ENCODE data around the gene PDK1. TPM values are rescaled to one million over a fixed set of nuclear protein-coding genes. Genes with fewer than 3 reads are reported as not detected.

PDK1 gene
- polyA plus RNA-seq, 3 donors, result 9.9 to 12.6 (median 10.4) TPM

DNA sequence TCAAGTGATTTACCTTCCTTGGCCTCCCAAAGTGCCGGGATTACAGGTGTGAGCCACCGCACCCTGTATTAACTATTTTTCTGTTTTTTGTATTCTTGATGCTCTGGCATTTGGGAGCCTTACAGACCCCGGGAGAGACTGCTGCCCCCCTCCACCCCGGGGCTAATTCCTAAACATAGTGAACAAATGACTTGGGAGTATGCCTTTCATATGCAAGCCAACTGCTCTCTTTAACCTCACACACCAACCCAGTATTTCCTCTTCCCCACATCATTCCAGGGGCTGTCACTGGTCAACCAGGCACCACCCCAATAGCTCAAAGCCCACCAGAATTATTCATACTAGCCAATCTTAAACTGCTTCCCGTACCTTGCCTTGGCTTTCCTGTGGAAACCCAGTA is 79.7 kb downstream of the PDK1 start:
- DNase-seq (ENCODE audit: low read depth in 3 of 3, low spot score in 2 of 3), result no peak

DNA sequence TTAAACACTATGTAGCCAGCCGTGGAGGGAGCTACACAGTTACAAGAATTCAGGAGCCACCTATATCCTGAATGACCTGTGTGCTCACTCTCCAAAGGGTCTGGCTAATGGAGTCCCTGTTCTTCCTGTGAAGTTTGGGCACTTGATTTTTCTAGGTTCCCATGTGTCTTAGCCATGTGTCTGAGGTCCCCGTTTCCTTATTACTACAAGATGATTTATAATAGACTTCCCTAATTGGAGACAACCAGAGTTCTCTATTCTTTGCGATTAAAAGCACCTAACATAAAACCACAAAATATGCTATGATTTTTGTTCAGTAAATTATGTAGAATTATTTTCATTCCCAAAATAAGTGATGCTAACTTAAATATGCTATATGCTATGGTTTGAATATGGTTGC is 83.4 kb downstream of the PDK1 start:
- no peak for DNase-seq (ENCODE audit: low read depth in 3 of 3, low spot score in 2 of 3)

- DNase-seq (ENCODE audit: low read depth in 3 of 3, low spot score in 2 of 3), result no peak
Observed at GRCh38 chr2:172639823-172640222, 83.9 kb downstream of the PDK1 start.

GRCh38 chr2:172640389-172640788 is 84.5 kb downstream of the PDK1 start:
- no peak for DNase-seq (ENCODE audit: low read depth in 3 of 3, low spot score in 2 of 3)

DNA sequence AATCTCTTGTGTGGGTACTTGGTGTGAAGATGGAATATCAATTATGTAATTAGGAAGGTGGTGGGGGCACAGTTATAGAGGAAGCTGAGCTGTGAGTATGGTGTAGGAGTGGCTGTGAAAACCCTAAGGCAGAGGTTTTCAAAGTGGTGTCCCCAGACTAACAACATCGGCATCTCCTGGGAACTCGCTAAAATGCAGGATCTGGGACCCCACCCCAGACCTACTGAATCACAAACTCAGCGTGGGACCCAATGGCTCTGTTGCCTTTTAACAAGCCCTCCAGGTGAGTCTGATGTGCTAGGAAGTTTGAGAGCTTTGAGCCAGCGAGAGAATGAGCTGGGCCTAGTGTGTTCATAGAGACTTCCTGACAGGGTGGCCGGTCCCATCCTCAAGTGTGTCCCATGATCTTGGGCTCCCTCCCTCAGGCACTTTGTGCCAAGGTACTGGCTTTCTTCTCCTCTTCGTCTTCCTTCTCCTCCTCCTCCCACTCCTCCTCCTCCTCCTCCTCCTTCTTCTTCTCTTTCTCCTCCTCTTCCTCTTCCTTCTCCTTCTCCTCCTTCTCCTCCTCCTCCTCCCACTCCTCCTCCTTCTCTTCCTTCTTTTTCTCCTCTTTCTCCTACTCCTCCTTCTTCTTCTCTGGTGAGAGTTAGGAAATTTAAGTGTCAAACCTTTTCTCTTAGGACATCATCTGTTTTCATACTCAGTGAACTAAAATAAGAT is 86.6 kb downstream of the PDK1 start:
- no peak for DNase-seq (ENCODE audit: low read depth in 3 of 3, low spot score in 2 of 3)

DNA sequence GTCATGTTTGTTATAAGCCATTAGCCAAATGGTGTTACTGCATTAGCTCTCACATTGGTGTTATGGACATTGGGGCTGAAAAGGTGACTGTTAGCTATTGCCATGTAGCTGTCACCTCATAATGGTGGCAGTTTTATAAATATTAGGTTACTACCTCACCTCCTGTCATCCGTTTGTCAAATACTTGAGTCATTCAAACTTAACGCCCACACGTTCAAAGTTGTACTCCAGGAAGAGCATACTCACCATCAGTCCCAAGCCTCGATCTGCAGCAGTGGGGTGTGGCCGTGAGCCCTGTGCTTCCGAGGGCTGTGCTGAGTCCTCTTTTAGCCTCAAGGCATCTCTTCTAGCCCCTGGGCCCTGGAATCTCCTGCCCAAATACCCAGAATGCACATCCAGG is 87.3 kb downstream of the PDK1 start:
- DNase-seq (ENCODE audit: low read depth in 3 of 3, low spot score in 2 of 3), result no peak

DNA sequence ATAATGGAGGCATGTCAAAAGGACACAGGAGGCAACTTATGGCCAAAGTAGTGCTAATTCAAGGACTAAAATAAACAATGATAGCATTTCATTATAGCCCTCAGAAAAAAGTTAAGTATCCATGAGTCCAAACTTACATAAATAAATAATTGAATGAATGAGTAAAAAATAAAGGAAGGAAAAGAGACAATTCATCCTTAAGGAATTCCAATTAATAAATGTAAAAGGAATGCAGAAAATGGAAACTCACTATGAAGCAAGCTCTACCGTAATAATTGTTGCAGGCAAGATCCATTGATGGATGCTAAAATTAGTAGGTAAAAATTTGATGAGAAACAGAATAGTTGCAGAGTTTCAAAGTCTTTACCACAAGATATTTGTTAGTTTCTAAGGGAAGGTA is 91.5 kb downstream of the PDK1 start:
- no peak for DNase-seq (ENCODE audit: low read depth in 3 of 3, low spot score in 2 of 3)

DNA sequence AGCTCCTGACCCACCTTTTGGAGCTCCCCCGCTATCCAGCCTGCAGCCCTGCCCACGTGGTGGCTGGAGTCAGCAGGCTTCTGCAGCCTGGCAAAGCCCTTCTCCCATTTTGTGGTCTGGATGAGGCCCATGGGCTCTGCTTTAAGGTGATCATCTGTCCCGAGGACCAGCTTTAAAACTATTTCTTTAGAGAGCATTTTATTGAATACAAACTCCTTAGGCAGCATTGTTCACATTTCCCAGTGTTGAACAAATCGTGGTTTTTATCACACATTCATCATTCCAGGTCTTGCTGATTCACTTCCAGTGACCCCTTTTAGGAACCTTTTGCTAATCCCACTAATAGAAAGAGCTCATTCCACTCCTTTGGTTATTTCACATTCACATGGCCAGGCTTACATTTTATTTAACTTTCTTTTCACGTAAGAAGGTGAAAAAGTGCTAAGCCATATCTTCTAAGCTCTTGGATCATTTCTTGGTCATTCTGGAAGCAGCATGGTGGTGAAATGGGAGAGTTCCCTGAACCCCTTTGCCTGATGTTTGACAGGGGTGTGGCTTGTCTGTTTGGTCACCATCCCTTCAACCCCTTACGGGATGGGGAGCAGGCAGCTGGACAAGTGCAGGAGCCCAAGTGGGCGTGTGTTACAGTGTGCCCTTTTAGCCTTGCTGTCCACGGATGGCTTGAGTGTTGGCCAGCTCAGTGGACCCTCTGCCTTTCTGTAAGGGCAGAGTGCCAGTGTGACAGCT is 99.4 kb downstream of the PDK1 start:
- DNase-seq (ENCODE audit: low read depth in 3 of 3, low spot score in 2 of 3), result no peak

GRCh38 chr2:172655838-172656573 is 100.1 kb downstream of the PDK1 start:
- no peak for DNase-seq (ENCODE audit: low read depth in 3 of 3, low spot score in 2 of 3)

Other genes starting within 250 kb of the PDK1 start
- gene ITGA6, start 128.5 kb upstream of the PDK1 start, polyA plus RNA-seq (ENCODE audit: insufficient read length in 3 of 3), result 100 to 1,000 TPM; 105 to 108 (median 108) TPM
- gene RAPGEF4, start 179.8 kb downstream of the PDK1 start, polyA plus RNA-seq (ENCODE audit: insufficient read length in 3 of 3), result 10 to 100 TPM; 11.0 to 11.2 (median 11.2) TPM

Data from right renal cortex interstitium (tissue), 3 donors.